ENCODE results near the gene VCX3A.
A peak's percentile ranks its signal among the peaks of the same experiment; 100 is the strongest.
"Not testable (repeated sequence)": the region's sequence is repeated elsewhere in the genome, so short reads cannot be mapped to it uniquely, and the experiment has no call there.

VCX3A gene

GRCh38 chrX:6535018-6535417 lies at the start of gene VCX3A:
TSS of gene VCX3A (minus strand) at chrX:6535118. CDS start at chrX:6534497, 621 bp downstream.
- H3K9ac ChIP-seq (ENCODE audit: insufficient read length, low read depth); H3K36me3 ChIP-seq (ENCODE audit: insufficient read depth, insufficient read length, low read length); DNase-seq (ENCODE audit: low read depth, low spot score); H3K4me1 ChIP-seq (ENCODE audit: insufficient read depth, insufficient read length); H3K9me3 ChIP-seq (ENCODE audit: insufficient read depth, low read length); H3K4me3 ChIP-seq (ENCODE audit: insufficient read length, low read depth); H3K27me3 ChIP-seq (ENCODE audit: insufficient read depth, insufficient read length): not testable (repeated sequence)

DNA sequence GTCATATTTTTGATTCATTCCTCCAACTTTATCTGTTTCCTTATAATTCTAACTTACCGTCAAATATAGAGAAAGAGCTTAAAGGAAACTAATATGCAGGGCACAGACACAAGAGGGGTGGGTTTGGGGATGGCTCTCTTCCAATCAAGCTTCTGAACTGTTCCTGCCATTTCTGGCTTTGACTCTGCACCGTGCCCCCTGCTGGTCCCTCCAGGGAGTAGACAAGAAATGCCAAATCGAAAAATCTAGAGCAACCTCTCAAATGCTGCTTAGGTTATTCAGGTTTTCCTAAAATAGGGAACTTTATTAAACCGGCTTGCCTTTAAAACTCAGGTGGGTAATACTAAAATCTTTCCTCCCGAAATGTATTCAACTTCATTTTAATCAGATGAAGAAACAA lies 39.8 kb upstream of the VCX3A start:
- no peaks in the 10 kb centered on the region for H3K36me3 ChIP-seq (ENCODE audit: insufficient read depth, insufficient read length, low read length)
- H3K4me1 ChIP-seq (ENCODE audit: insufficient read depth, insufficient read length): no peaks in the 10 kb centered on the region
- no peaks in the 10 kb centered on the region for H3K9me3 ChIP-seq (ENCODE audit: insufficient read depth, low read length)
- H3K9ac ChIP-seq (ENCODE audit: insufficient read length, low read depth): no peak overlapping the region
- no peak for TF ChIP-seq SUZ12 (IDR thresholded peaks at IDR 0.05; ENCODE audit: extremely low read depth, insufficient read depth, insufficient read length)
- TF ChIP-seq ZNF274 (IDR thresholded peaks at IDR 0.05; ENCODE audit: low read depth, low read length): no peak
- TF ChIP-seq YY1 (IDR thresholded peaks at IDR 0.05; ENCODE audit: insufficient read depth, insufficient read length): no peak
- H3K4me3 ChIP-seq (ENCODE audit: insufficient read length, low read depth): no peak overlapping the region
- peak; percentile 16 for DNase-seq (ENCODE audit: low read depth, low spot score)
- no peaks in the 10 kb centered on the region for H3K27me3 ChIP-seq (ENCODE audit: insufficient read depth, insufficient read length)

DNA sequence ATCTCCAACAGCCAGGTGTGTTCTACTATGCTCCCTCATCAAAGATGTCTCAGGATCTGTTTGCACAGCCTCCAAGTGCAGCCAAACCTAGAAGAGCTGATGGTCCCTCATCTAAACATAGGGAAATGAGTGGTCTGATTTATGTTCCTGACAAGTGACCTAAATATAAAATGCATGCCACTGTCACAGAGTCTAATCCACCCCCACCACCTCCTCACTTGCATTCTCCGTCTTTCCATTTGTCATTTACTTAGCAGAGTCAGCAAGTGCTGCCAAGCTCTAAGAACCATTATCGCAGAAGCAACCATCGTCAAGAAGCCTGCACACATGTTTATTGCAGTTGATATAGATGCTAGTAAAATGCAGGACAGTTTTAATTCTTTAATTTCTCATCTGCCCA lies 33.1 kb upstream of the VCX3A start:
- no peaks in the 10 kb centered on the region for H3K4me1 ChIP-seq (ENCODE audit: insufficient read depth, insufficient read length)
- TF ChIP-seq SUZ12 (IDR thresholded peaks at IDR 0.05; ENCODE audit: extremely low read depth, insufficient read depth, insufficient read length) (no peak), ZNF274 (IDR thresholded peaks at IDR 0.05; ENCODE audit: low read depth, low read length) (no peak), YY1 (IDR thresholded peaks at IDR 0.05; ENCODE audit: insufficient read depth, insufficient read length) (no peak)

GRCh38 chrX:6558979-6559378 lies 24.1 kb upstream of the VCX3A start:
- no peak for DNase-seq (ENCODE audit: low read depth, low spot score)
- Histone ChIP-seq H3K36me3 (ENCODE audit: insufficient read depth, insufficient read length, low read length) (no peaks in the 10 kb centered on the region), H3K9me3 (ENCODE audit: insufficient read depth, low read length) (no peaks in the 10 kb centered on the region), H3K27me3 (ENCODE audit: insufficient read depth, insufficient read length) (no peaks in the 10 kb centered on the region), H3K9ac (ENCODE audit: insufficient read length, low read depth) (no peak overlapping the region), H3K4me3 (ENCODE audit: insufficient read length, low read depth) (no peak overlapping the region), H3K4me1 (ENCODE audit: insufficient read depth, insufficient read length) (no peaks in the 10 kb centered on the region)
- TF ChIP-seq ZNF274 (IDR thresholded peaks at IDR 0.05; ENCODE audit: low read depth, low read length) (no peak), YY1 (IDR thresholded peaks at IDR 0.05; ENCODE audit: insufficient read depth, insufficient read length) (no peak), SUZ12 (IDR thresholded peaks at IDR 0.05; ENCODE audit: extremely low read depth, insufficient read depth, insufficient read length) (no peak)

More for the DNA sequence above, 33.1 kb upstream of the VCX3A start:
- Histone ChIP-seq H3K27me3 (ENCODE audit: insufficient read depth, insufficient read length) (no peaks in the 10 kb centered on the region), H3K9ac (ENCODE audit: insufficient read length, low read depth) (no peak overlapping the region), H3K4me3 (ENCODE audit: insufficient read length, low read depth) (no peak overlapping the region), H3K9me3 (ENCODE audit: insufficient read depth, low read length) (no peaks in the 10 kb centered on the region), H3K36me3 (ENCODE audit: insufficient read depth, insufficient read length, low read length) (no peaks in the 10 kb centered on the region)
- no peak for DNase-seq (ENCODE audit: low read depth, low spot score)

GRCh38 chrX:6557690-6558089 lies 22.8 kb upstream of the VCX3A start:
- no peaks in the 10 kb centered on the region for H3K27me3 ChIP-seq (ENCODE audit: insufficient read depth, insufficient read length)
- no peaks in the 10 kb centered on the region for H3K4me1 ChIP-seq (ENCODE audit: insufficient read depth, insufficient read length)
- no peak for DNase-seq (ENCODE audit: low read depth, low spot score)
- no peak overlapping the region for H3K9ac ChIP-seq (ENCODE audit: insufficient read length, low read depth)
- TF ChIP-seq YY1 (IDR thresholded peaks at IDR 0.05; ENCODE audit: insufficient read depth, insufficient read length) (no peak), ZNF274 (IDR thresholded peaks at IDR 0.05; ENCODE audit: low read depth, low read length) (no peak), SUZ12 (IDR thresholded peaks at IDR 0.05; ENCODE audit: extremely low read depth, insufficient read depth, insufficient read length) (no peak)
- H3K9me3 ChIP-seq (ENCODE audit: insufficient read depth, low read length): no peaks in the 10 kb centered on the region
- H3K4me3 ChIP-seq (ENCODE audit: insufficient read length, low read depth): no peak overlapping the region
- H3K36me3 ChIP-seq (ENCODE audit: insufficient read depth, insufficient read length, low read length): no peaks in the 10 kb centered on the region

- no peaks in the 10 kb centered on the region for H3K27me3 ChIP-seq (ENCODE audit: insufficient read depth, insufficient read length)
- no peak overlapping the region for H3K9ac ChIP-seq (ENCODE audit: insufficient read length, low read depth)
- no peaks in the 10 kb centered on the region for H3K4me1 ChIP-seq (ENCODE audit: insufficient read depth, insufficient read length)
- TF ChIP-seq SUZ12 (IDR thresholded peaks at IDR 0.05; ENCODE audit: extremely low read depth, insufficient read depth, insufficient read length): no peak
- TF ChIP-seq YY1 (IDR thresholded peaks at IDR 0.05; ENCODE audit: insufficient read depth, insufficient read length): no peak
- TF ChIP-seq ZNF274 (IDR thresholded peaks at IDR 0.05; ENCODE audit: low read depth, low read length): no peak
- no peaks in the 10 kb centered on the region for H3K36me3 ChIP-seq (ENCODE audit: insufficient read depth, insufficient read length, low read length)
- DNase-seq (ENCODE audit: low read depth, low spot score): no peak
- H3K4me3 ChIP-seq (ENCODE audit: insufficient read length, low read depth): no peak overlapping the region
- H3K9me3 ChIP-seq (ENCODE audit: insufficient read depth, low read length): no peaks in the 10 kb centered on the region
These were observed 16.1 kb upstream of the VCX3A start for GRCh38 chrX:6550999-6551398.

- no peak for TF ChIP-seq ZNF274 (IDR thresholded peaks at IDR 0.05; ENCODE audit: low read depth, low read length)
- no peak for TF ChIP-seq YY1 (IDR thresholded peaks at IDR 0.05; ENCODE audit: insufficient read depth, insufficient read length)
- Histone ChIP-seq H3K27me3 (ENCODE audit: insufficient read depth, insufficient read length) (no peaks in the 10 kb centered on the region), H3K4me1 (ENCODE audit: insufficient read depth, insufficient read length) (no peaks in the 10 kb centered on the region), H3K9ac (ENCODE audit: insufficient read length, low read depth) (no peak overlapping the region), H3K36me3 (ENCODE audit: insufficient read depth, insufficient read length, low read length) (no peaks in the 10 kb centered on the region), H3K4me3 (ENCODE audit: insufficient read length, low read depth) (no peak overlapping the region), H3K9me3 (ENCODE audit: insufficient read depth, low read length) (no peaks in the 10 kb centered on the region)
- no peak for DNase-seq (ENCODE audit: low read depth, low spot score)
These were observed 10.8 kb upstream of the VCX3A start for GRCh38 chrX:6545712-6546111.

- no peak overlapping the region for H3K9ac ChIP-seq (ENCODE audit: insufficient read length, low read depth)
- DNase-seq (ENCODE audit: low read depth, low spot score): no peak
- no peaks in the 10 kb centered on the region for H3K4me1 ChIP-seq (ENCODE audit: insufficient read depth, insufficient read length)
- TF ChIP-seq SUZ12 (IDR thresholded peaks at IDR 0.05; ENCODE audit: extremely low read depth, insufficient read depth, insufficient read length): no peak
- TF ChIP-seq YY1 (IDR thresholded peaks at IDR 0.05; ENCODE audit: insufficient read depth, insufficient read length): no peak
- no peak for TF ChIP-seq ZNF274 (IDR thresholded peaks at IDR 0.05; ENCODE audit: low read depth, low read length)
- no peaks in the 10 kb centered on the region for H3K9me3 ChIP-seq (ENCODE audit: insufficient read depth, low read length)
- H3K4me3 ChIP-seq (ENCODE audit: insufficient read length, low read depth): no peak overlapping the region
- H3K27me3 ChIP-seq (ENCODE audit: insufficient read depth, insufficient read length): no peaks in the 10 kb centered on the region
- no peaks in the 10 kb centered on the region for H3K36me3 ChIP-seq (ENCODE audit: insufficient read depth, insufficient read length, low read length)
These were observed 8.3 kb downstream of the VCX3A start for GRCh38 chrX:6526564-6527136.

Data from NT2/D1 (cell line).